ENCODE measurements around the gene GUCD1.
A peak's percentile ranks its signal among the peaks of the same experiment; 100 is the strongest.

Gene GUCD1

GRCh38 chr22:24503137-24503842 is 51.6 kb downstream of the GUCD1 start:
- peak; percentile 57 for DNase-seq (ENCODE audit: low read depth)

GRCh38 chr22:24502541-24502940 is 52.4 kb downstream of the GUCD1 start:
- DNase-seq (ENCODE audit: low read depth): no peak

GRCh38 chr22:24502034-24502433 is 52.9 kb downstream of the GUCD1 start:
- no peak for DNase-seq (ENCODE audit: low read depth)

GRCh38 chr22:24501301-24502005 is 53.5 kb downstream of the GUCD1 start:
- no peak for DNase-seq (ENCODE audit: low read depth)

- DNase-seq (ENCODE audit: low read depth): no peak
These were observed 54.6 kb downstream of the GUCD1 start for GRCh38 chr22:24500277-24500820.

- DNase-seq (ENCODE audit: low read depth): no peak
These were observed 55.1 kb downstream of the GUCD1 start for GRCh38 chr22:24499706-24500276.

GRCh38 chr22:24498824-24499223 is 56.1 kb downstream of the GUCD1 start:
- no peak for DNase-seq (ENCODE audit: low read depth)

- DNase-seq (ENCODE audit: low read depth): no peak
These were observed 57.1 kb downstream of the GUCD1 start for GRCh38 chr22:24497841-24498258.

- no peak for DNase-seq (ENCODE audit: low read depth)
These were observed 58.3 kb downstream of the GUCD1 start for GRCh38 chr22:24496661-24497060.

- no peak for DNase-seq (ENCODE audit: low read depth)
These were observed 58.7 kb downstream of the GUCD1 start for GRCh38 chr22:24496234-24496633.

- no peak for DNase-seq (ENCODE audit: low read depth)
These were observed 59.6 kb downstream of the GUCD1 start for GRCh38 chr22:24495365-24495675.

GRCh38 chr22:24494528-24495364 is 60.2 kb downstream of the GUCD1 start, which contains the start of gene UPB1:
TSS of gene UPB1 (plus strand) at chr22:24495332. CDS start at chr22:24495404, 72 bp downstream.
- no peak for DNase-seq (ENCODE audit: low read depth)

GRCh38 chr22:24494167-24494527 is 60.8 kb downstream of the GUCD1 start:
- DNase-seq (ENCODE audit: low read depth): no peak

GRCh38 chr22:24492391-24492790 is 62.5 kb downstream of the GUCD1 start:
- no peak for DNase-seq (ENCODE audit: low read depth)

Measured in activated T-cell treated with anti-CD3 and anti-CD28 coated beads for 24 hours (primary cell).